Measurements from ENCODE around the gene AQP3.

The AQP3 gene

DNA sequence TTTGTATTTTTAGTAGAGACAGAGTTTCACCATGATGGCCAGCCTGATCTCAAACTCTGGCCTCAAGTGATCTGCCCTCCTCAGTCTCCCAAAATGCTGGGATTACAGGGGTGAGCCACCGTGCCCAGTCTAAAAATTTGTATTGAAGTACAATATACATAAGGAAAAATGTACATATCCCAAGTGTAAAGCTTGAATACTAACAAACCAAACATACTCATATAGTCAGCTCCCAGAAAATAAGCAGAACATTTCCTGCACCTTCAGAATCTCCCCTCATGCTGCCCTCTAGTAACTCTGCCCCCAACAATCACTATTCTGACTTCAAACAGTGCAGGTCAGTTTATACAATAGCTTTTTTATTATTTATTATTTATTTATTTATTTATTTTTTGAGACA lies 28.0 kb upstream of the AQP3 start:
- TF ChIP-seq FOXP2 (optimal IDR thresholded peaks at IDR 0.05; ENCODE audit: borderline replicate concordance, extremely low read depth, extremely low read length, insufficient read depth) (no peak), POLR2AphosphoS5 (IDR thresholded peaks at IDR 0.05; ENCODE audit: low read depth, low read length) (no peak), TAF1 (IDR thresholded peaks at IDR 0.05; ENCODE audit: borderline replicate concordance, insufficient read depth, low read length) (no peak), SIN3A (IDR thresholded peaks at IDR 0.05; ENCODE audit: borderline replicate concordance, insufficient read depth, low read length) (no peak)
- TF ChIP-seq, protein P1, sequence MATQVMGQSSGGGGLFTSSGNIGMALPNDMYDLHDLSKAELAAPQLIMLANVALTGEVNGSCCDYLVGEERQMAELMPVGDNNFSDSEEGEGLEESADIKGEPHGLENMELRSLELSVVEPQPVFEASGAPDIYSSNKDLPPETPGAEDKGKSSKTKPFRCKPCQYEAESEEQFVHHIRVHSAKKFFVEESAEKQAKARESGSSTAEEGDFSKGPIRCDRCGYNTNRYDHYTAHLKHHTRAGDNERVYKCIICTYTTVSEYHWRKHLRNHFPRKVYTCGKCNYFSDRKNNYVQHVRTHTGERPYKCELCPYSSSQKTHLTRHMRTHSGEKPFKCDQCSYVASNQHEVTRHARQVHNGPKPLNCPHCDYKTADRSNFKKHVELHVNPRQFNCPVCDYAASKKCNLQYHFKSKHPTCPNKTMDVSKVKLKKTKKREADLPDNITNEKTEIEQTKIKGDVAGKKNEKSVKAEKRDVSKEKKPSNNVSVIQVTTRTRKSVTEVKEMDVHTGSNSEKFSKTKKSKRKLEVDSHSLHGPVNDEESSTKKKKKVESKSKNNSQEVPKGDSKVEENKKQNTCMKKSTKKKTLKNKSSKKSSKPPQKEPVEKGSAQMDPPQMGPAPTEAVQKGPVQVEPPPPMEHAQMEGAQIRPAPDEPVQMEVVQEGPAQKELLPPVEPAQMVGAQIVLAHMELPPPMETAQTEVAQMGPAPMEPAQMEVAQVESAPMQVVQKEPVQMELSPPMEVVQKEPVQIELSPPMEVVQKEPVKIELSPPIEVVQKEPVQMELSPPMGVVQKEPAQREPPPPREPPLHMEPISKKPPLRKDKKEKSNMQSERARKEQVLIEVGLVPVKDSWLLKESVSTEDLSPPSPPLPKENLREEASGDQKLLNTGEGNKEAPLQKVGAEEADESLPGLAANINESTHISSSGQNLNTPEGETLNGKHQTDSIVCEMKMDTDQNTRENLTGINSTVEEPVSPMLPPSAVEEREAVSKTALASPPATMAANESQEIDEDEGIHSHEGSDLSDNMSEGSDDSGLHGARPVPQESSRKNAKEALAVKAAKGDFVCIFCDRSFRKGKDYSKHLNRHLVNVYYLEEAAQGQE (IDR thresholded peaks at IDR 0.05; ENCODE audit: insufficient read depth in 1 of 2, low read depth in 2 of 2, low read length in 2 of 2), result no peak

DNA sequence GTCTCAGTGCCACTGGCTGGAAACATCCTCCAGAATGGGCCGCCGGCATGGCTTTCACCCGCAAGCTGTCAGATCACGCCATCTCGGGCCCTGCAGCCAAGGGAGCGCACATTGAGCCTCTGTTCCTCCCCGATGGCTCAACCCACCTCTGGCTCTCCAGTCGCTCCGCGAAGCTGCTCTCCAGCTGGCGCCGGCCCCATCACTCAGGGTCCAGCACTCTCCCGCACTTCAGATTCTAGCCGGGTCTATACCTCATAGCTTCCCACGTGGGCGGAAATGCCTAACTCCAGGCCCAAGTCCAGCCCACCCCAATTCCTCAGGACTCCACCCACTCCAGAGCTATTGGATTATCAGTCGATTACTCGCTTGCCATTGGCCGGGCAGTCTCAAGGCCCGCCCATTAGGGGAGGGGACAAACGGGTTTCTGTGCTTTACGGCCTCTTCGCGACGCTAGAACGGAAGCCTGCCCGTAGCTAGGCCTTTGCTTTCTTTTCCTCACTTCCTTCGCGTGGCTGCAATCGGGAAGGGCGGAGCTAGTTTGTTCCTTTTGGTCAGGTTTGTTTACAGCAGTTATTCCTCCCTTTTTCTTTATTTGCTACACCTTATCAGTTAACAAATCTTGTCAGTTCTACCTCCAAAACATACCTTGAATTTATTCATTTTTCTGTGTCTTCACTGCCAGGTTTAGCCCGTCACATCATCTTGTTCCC lies 26.4 kb upstream of the AQP3 start, which contains the start of gene NOL6:
Gene NOL6, minus strand, starts transcription at position 282 of the 710 bp plus-strand sequence. Its CDS starts 82 bp downstream, at position 200.
- TF ChIP-seq SIN3A (IDR thresholded peaks at IDR 0.05; ENCODE audit: borderline replicate concordance, insufficient read depth, low read length) (peak; percentile 97; the same call in 1 of the 2 replicates), FOXP2 (optimal IDR thresholded peaks at IDR 0.05; ENCODE audit: borderline replicate concordance, extremely low read depth, extremely low read length, insufficient read depth) (no peak), POLR2AphosphoS5 (IDR thresholded peaks at IDR 0.05; ENCODE audit: low read depth, low read length) (peak; percentile 77), TAF1 (IDR thresholded peaks at IDR 0.05; ENCODE audit: borderline replicate concordance, insufficient read depth, low read length) (peak; percentile 18; the same call in 1 of the 2 replicates)

DNA sequence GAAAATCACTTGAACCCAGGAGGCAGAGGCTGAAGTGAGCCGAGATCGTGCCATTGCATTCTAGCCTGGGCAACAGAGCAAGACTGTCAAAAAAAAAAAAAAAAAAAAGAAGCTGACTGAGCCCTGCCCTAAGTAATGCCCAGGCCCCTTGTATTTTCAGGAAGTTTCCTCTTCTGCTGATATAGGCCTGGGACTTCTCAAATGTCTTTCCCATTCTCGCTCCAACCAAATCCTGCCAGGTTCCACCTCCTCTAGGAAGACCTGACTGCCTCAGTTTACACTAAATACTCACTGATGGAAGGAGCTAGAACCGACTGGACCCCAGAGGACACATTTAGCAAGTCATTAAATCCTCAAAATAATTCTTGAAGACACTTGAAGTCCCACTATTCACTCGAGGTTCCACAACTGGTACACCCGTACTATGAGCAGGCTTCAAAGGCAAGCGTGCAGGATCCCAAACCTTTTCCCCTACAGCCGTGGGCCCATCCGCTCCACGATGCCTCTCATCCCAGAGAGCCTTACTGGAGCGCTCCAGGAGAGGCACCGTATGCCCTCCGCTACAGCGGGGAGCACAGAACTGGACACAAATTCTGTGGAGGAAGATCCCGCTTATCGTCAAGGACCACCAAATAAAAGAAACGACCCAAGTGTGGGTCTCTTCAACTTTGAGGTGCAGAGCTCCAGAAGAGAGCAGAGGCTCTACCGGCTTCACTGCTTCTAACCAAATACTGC lies 25.7 kb upstream of the AQP3 start:
- TF ChIP-seq FOXP2 (optimal IDR thresholded peaks at IDR 0.05; ENCODE audit: borderline replicate concordance, extremely low read depth, extremely low read length, insufficient read depth) (no peak), SIN3A (IDR thresholded peaks at IDR 0.05; ENCODE audit: borderline replicate concordance, insufficient read depth, low read length) (no peak), POLR2AphosphoS5 (IDR thresholded peaks at IDR 0.05; ENCODE audit: low read depth, low read length) (no peak), TAF1 (IDR thresholded peaks at IDR 0.05; ENCODE audit: borderline replicate concordance, insufficient read depth, low read length) (no peak)
- TF ChIP-seq, protein P1 (IDR thresholded peaks at IDR 0.05; ENCODE audit: insufficient read depth in 1 of 2, low read depth in 2 of 2, low read length in 2 of 2), result no peak

DNA sequence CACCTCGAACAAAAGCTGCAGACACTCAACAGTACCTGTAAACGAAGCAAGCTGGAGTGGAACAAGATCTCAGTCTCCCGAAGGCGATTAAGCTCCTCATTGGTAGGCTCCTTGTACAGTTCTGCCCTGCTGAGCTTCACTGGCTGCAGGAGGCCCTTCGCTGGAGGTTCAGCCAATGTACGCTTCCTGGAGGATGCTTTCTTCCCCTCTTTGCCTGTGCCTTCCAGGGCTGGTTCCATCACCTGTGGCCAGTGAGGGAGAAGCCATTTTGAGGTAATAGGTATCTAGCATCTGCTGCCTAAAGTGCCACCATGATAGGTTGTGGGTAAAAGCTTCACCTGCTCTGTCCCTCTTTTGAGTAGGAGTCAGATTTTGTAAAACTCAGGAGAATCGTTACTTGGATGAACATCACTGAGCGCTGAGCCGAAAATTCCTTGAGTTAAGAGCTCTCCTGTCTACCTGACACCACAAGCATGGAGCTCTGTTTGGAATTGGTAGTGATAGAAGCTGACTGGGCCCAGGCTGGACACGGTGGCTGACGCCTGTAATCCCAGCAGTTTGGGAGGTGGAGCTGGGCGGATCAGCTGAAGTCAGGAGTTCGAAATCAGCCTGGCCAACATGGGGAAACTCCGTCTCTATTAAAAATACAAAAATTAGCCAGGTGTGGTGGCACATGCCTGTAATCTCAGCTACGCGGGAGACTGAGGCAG lies 24.9 kb upstream of the AQP3 start:
- no peak for TF ChIP-seq SIN3A (IDR thresholded peaks at IDR 0.05; ENCODE audit: borderline replicate concordance, insufficient read depth, low read length)
- TF ChIP-seq TAF1 (IDR thresholded peaks at IDR 0.05; ENCODE audit: borderline replicate concordance, insufficient read depth, low read length), result no peak

DNA sequence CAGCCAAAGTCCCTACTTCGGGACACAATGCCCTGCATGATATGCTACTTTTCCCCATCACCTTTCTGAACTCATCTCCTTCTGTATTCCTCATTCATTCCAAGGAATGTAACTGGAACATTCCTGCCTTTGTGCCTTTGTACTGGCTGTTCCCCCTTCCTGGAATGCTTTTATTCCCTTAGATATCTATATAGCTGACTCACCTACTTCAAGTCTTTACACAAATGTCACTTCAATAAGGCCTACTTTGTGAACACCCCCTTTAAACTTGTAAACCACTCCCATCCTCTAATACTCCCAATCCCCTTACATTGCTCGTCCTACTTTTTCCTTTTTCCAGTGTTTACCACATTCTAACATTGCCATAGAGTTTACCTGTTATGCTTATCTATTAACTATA lies 24.0 kb upstream of the AQP3 start:
- no peak for TF ChIP-seq FOXP2 (optimal IDR thresholded peaks at IDR 0.05; ENCODE audit: borderline replicate concordance, extremely low read depth, extremely low read length, insufficient read depth)
- no peak for TF ChIP-seq POLR2AphosphoS5 (IDR thresholded peaks at IDR 0.05; ENCODE audit: low read depth, low read length)
- TF ChIP-seq, protein P1 (IDR thresholded peaks at IDR 0.05; ENCODE audit: insufficient read depth in 1 of 2, low read depth in 2 of 2, low read length in 2 of 2), result no peak
- no peak for TF ChIP-seq TAF1 (IDR thresholded peaks at IDR 0.05; ENCODE audit: borderline replicate concordance, insufficient read depth, low read length)
- no peak for TF ChIP-seq SIN3A (IDR thresholded peaks at IDR 0.05; ENCODE audit: borderline replicate concordance, insufficient read depth, low read length)
